NCI-H226 (cell line): ENCODE measurements around the gene LY6G6C.

Experiments
- DNase-seq: peaks from one replicate; pipeline ENCODE4 v3.0.0-alpha.2; 2015

Gene LY6G6C

GRCh38 chr6:31676904-31677303 lies 44.6 kb downstream of the LY6G6C start:
- no peak for DNase-seq

DNA sequence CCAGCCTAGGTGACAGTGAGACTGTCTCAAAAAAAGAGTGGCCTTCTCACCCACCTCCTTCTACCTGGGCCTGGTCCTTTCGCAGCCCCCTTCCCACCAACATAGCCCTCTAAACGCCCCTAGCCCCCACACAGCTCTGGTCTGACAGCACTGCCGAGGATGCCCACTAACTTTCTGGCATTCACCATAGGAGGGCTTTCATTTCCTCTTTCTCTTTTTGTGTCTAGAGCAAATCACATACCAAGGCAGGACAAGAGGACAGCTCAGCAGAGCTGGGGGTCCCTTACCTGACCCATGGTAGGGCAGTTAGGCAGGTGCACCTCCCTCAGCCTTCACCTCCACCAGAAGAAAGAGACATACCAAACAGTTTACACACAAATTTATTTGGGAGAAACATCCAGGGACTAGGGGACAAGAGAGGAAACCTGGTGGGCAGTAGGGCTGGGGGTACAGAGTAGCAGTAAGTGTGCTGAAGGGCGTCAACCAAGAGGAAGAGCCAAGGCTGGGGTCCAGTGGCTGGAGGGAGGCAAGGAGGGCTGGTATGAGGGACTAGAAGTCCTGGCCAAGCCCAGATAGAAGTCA lies 45.1 kb downstream of the LY6G6C start:
- no peak for DNase-seq

DNA sequence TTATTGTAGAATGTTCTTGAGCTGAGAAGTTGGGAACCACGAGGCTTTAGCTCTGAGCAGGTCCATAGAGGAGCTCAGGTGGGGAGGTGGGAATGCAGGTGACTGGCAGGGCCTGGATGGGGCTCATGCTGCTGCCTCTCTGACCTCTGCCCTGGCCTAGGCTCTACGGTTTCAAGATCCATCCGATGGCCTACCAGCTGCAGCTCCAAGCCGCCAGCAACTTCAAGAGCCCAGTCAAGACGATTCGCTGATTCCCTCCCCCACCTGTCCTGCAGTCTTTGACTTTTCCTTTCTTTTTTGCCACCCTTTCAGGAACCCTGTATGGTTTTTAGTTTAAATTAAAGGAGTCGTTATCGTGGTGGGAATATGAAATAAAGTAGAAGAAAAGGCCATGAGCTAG lies 51.9 kb downstream of the LY6G6C start, which contains the start of gene LY6G5B:
Gene LY6G5B, plus strand, starts transcription at position 301 of the 400 bp plus-strand sequence. CDS start 975 bp downstream, outside the sequence.
- DNase-seq: no peak
